Amniotic epithelial cell (primary cell): ENCODE data around the gene ALPP.
"Not testable (repeated sequence)": the region's sequence is repeated elsewhere in the genome, so short reads cannot be mapped to it uniquely, and the experiment has no call there.

Experiments
- DNase-seq: peaks from one replicate; pipeline ENCODE4 v3.0.0-alpha.2; 2010; ENCODE audit warnings: low read depth

The ALPP gene

GRCh38 chr2:232378735-232379151, at the start of gene ALPP:
Gene ALPP, plus strand, starts transcription at chr2:232378751. Its CDS starts 52 bp downstream, at chr2:232378803.
- DNase-seq = not testable (repeated sequence)

DNA sequence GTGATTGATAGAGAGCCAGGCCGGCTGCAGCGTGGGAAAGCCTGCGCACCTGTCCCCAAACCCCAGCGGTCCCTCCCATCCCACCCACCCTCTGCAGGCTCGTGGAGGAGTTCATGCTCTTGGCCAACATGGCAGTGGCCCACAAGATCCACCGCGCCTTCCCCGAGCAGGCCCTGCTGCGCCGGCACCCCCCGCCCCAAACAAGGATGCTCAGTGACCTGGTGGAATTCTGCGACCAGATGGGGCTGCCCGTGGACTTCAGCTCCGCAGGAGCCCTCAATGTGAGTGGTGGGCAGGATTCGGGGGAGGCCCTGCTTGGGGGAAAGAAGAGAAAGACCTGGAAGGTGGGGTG, 48.9 kb upstream of the ALPP start:
- DNase-seq = no peak

DNA sequence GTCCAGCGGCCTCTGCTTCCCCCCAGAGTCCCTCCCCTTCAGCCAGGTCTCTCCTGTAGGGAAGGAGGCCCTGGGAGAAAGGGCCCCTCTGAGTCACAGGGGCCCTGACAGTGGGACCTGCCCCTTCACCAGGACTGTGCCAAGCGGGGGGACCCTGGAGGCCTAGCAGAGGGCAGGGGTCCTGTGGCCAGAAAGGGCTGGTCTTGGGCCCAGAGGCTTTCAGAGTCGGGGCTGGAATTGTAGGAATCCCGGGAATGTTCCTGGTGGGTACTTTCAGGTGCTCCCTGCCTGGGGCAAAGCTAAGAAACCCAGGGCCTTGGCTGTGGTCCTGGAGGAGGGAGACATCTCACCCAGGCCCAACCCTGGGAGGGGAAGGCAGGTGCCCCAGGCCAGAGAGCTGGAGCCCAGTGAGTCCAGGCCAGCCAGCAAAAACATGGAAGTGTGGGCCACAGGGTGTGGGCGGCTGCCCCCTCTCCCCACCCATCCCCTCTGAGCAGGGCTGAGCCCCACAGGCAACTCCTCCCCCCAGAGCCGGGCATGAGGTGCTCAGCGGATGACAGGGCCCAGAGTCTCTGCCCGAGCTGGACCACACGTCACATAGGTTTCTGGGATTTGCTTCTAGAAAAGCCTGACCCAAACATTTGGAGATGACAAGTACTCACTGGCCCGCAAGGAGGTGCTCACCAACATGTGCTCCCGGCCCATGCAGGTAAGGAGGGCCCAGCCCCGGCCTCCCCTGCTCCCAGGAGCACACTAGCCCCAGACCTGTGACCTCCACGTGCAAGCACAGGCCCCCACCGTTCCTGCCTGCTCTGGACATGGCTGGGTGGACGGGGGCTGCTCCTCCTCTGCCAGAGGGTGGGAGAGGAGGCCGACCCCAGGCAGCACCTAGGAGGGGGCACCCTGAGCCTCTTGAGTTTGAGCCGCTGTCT, 48.2 kb upstream of the ALPP start:
- no peak for DNase-seq

- not testable (repeated sequence) for DNase-seq
Measured at GRCh38 chr2:232331061-232331460, 47.5 kb upstream of the ALPP start.

GRCh38 chr2:232331641-232332040, 46.9 kb upstream of the ALPP start:
- not testable (repeated sequence) for DNase-seq

GRCh38 chr2:232332244-232332939, 46.2 kb upstream of the ALPP start:
- DNase-seq = not testable (repeated sequence)

GRCh38 chr2:232332940-232333259, 45.7 kb upstream of the ALPP start:
- DNase-seq = no peak

DNA sequence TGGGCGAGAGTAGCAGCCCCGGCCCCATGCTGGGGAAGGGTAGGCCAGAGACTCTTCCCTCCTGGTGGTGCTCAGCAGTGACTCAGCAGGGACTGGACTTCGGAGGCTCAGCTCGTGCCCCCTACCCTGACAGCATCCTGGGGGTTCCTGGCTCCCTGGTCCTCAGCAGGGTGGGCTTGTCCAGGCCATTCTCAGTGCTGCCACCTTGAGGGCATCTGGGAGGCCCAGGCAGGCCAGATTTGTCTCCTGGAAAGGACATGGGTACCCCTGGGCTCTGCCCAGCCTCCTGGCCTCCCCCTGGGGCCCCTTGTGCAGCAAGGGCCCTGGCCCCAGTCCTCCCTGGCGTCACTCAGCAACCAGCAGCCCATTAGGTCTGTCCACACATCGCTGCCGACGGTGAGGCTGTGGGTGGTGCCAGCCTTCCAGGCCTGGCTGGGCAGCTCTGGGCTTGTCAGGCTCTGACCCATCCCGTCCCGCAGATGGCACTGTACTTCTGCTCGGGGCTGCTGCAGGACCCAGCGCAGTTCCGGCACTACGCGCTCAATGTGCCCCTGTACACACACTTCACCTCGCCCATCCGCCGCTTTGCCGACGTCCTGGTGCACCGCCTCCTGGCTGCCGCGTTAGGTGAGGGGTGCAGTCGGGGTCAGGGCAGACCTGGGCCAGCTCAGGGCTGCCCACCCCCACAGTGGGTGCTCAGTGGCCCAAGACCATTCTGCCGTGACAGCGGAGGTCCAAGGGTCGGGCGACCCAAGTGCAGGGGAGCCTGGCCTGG, 45.0 kb upstream of the ALPP start:
- DNase-seq = no peak

- DNase-seq = not testable (repeated sequence)
Measured at GRCh38 chr2:232334136-232334884, 44.2 kb upstream of the ALPP start.

DNA sequence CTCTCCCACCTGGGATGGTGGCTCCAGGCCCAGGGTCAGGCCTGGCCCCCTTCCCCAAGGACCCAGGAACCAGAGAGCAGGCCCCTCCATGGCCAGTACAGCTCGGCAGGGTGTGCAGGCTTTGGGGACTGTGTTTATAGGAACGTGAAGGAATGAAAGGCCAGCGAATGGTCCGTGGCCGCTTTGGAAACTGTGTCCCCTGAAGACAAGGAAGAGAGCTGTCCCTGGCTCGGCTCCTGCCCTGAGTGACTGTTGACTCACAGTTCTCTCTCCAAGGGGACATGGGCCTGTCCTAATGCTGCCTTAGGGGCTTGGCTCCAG, 43.7 kb upstream of the ALPP start:
- DNase-seq = not testable (repeated sequence)

GRCh38 chr2:232335206-232335858, 43.2 kb upstream of the ALPP start:
- DNase-seq = not testable (repeated sequence)

GRCh38 chr2:232335859-232336215, 42.7 kb upstream of the ALPP start:
- DNase-seq = no peak

GRCh38 chr2:232336241-232336736, 42.3 kb upstream of the ALPP start:
- no peak for DNase-seq

- no peak for DNase-seq
Measured at GRCh38 chr2:232336981-232337720, 41.4 kb upstream of the ALPP start.

- not testable (repeated sequence) for DNase-seq
Measured at GRCh38 chr2:232338094-232338758, 40.3 kb upstream of the ALPP start.

GRCh38 chr2:232338759-232339106, 39.8 kb upstream of the ALPP start:
- DNase-seq = no peak

GRCh38 chr2:232339121-232340081, 39.1 kb upstream of the ALPP start:
- DNase-seq = no peak

DNA sequence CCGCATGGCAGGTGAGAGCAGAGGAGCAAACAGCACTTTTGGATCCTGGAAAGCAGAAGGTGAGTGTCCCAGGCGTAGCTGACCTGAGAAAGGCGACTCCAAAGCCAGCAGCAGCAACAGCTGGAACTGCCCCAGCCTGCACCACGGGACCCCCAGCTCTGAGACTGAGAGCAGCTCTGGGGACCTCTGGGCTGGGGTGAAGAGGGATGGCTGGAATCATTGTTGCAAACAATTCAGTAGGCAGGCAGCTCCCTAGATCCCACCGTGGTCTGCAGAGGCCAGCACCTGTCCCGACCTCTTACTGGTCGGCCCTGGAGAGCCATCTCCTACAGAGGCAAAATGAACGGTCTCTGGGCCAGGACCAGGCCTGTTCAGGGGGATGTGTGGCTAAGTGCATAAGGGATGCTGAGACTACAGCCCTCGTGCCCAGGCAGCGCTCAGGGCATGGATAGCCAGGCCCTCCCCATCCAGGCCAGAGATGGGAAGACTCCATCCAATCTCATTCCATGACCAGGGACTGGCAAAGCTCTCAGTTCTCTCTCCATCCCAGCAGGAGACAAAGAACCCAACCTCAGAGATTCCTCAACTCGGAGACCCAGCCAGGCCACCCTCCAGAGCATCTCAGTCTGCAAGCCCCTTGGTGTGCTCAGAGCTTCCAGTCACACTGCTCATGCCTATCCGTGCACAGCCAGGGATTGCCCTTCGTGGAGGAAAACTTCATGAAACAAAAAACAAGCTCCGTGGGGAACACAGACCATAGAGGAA, 38.2 kb upstream of the ALPP start:
- no peak for DNase-seq
